CD14-positive monocyte (primary cell): ENCODE measurements around the gene ARHGEF37. TPM values are rescaled to one million over a fixed set of nuclear protein-coding genes. Genes with fewer than 3 reads are reported as not detected.
"Not testable (repeated sequence)": the region's sequence is repeated elsewhere in the genome, so short reads cannot be mapped to it uniquely, and the experiment has no call there.

Experiments used
- DNase-seq, 3 donors: peaks; one replicate each; pipeline ENCODE4 v3.0.0-alpha.2; 2011 to 2022
- H2AFZ ChIP-seq: 2 replicates; pipeline ENCODE4 v1.6.0; 2012; ENCODE audit warnings: mild to moderate bottlenecking, low read depth, low read length, inconsistent platforms; ENCODE audit not compliant: insufficient read depth, poor library complexity, severe bottlenecking
- H3K27ac ChIP-seq, 2 donors: 1 replicate in 1 of 2; 2 replicates in 1 of 2; pipeline ENCODE4 v1.5.1; 2012 to 2013; ENCODE audit warnings: low read length in 2 of 2, control low read depth in 1 of 2, inconsistent platforms in 1 of 2, low read depth in 1 of 2, mild to moderate bottlenecking in 1 of 2
- H3K27me3 ChIP-seq, 2 donors: one replicate each; pipeline versions ENCODE4 v1.6.0 to v1.6.1; 2011 to 2013; ENCODE audit warnings: low read length in 2 of 2; ENCODE audit not compliant: control insufficient read depth in 2 of 2, insufficient read depth in 2 of 2
- H3K36me3 ChIP-seq, 2 donors: replicated peaks in 1 of 2; 1 replicate in 1 of 2; 2 replicates in 1 of 2; pipeline versions ENCODE4 v1.5.1 to v1.6.1; 2012 to 2013; ENCODE audit warnings: low read length in 2 of 2, control low read depth in 1 of 2, inconsistent platforms in 1 of 2, mild to moderate bottlenecking in 1 of 2; ENCODE audit not compliant: insufficient read depth in 2 of 2, control insufficient read depth in 1 of 2
- H3K4me1 ChIP-seq, 2 donors: 1 replicate in 1 of 2; 2 replicates in 1 of 2; pipeline versions ENCODE4 v1.5.1 to v1.6.1; 2012 to 2013; ENCODE audit warnings: low read length in 2 of 2, control low read depth in 1 of 2, inconsistent platforms in 1 of 2, mild to moderate bottlenecking in 1 of 2, moderate library complexity in 1 of 2; ENCODE audit not compliant: insufficient read depth in 2 of 2, control insufficient read depth in 1 of 2
- H3K4me2 ChIP-seq: replicated peaks from 2 replicates; pipeline ENCODE3; 2012; ENCODE audit warnings: low read length, moderate library complexity, mild to moderate bottlenecking; ENCODE audit not compliant: poor library complexity, severe bottlenecking; ENCODE audit errors: extremely low read depth
- H3K4me3 ChIP-seq, 3 experiments: fragments of 200-600 bp in 1 of 3; sonication (generic) in 1 of 3; replicated peaks in 1 of 3; 1 replicate in 2 of 3; 2 replicates in 1 of 3; pipeline ENCODE4 v1.5.1; 2011 to 2013; ENCODE audit warnings: low read length in 3 of 3, mild to moderate bottlenecking in 3 of 3, control low read depth in 2 of 3, low read depth in 2 of 3, inconsistent platforms in 1 of 3, moderate library complexity in 1 of 3
- H3K79me2 ChIP-seq: 2 replicates; pipeline ENCODE4 v1.6.0; 2012; ENCODE audit warnings: mild to moderate bottlenecking, control low read depth, inconsistent platforms, low read length, moderate library complexity; ENCODE audit not compliant: insufficient read depth
- H3K9ac ChIP-seq: 2 replicates; pipeline ENCODE4 v1.6.0; 2017; ENCODE audit warnings: low read length, mild to moderate bottlenecking; ENCODE audit not compliant: insufficient read depth, poor library complexity, severe bottlenecking
- H3K9me3 ChIP-seq, 2 donors: replicated peaks in 1 of 2; 1 replicate in 1 of 2; 2 replicates in 1 of 2; pipeline versions ENCODE4 v1.5.1 to v1.6.1; 2012 to 2013; ENCODE audit warnings: low read length in 2 of 2, control low read depth in 1 of 2; ENCODE audit not compliant: control insufficient read depth in 1 of 2, insufficient read depth in 1 of 2
- H4K20me1 ChIP-seq: 2 replicates; pipeline ENCODE4 v1.6.0; 2012; ENCODE audit warnings: mild to moderate bottlenecking, low read length, control low read depth, moderate library complexity; ENCODE audit not compliant: insufficient read depth
- H3K27ac Mint-ChIP-seq, 7 donors: one replicate each; pipeline ENCODE4 v1.8.0; 2020; ENCODE audit warnings: mild to moderate bottlenecking in 7 of 7, mixed read lengths in 7 of 7, moderate library complexity in 6 of 7, inconsistent platforms in 2 of 7
- H3K27me3 Mint-ChIP-seq, 3 donors: one replicate each; pipeline ENCODE4 v1.8.0; 2021 to 2022; ENCODE audit warnings: low read depth in 3 of 3, mild to moderate bottlenecking in 3 of 3, mixed read lengths in 3 of 3, moderate library complexity in 3 of 3, inconsistent platforms in 1 of 3
- H3K36me3 Mint-ChIP-seq, 2 donors: one replicate each; pipeline ENCODE4 v1.8.0; 2020; ENCODE audit warnings: mixed read lengths in 2 of 2, inconsistent platforms in 1 of 2, mild to moderate bottlenecking in 1 of 2
- H3K4me1 Mint-ChIP-seq: one replicate; pipeline ENCODE4 v1.8.0; 2020; ENCODE audit warnings: mild to moderate bottlenecking, mixed read lengths
- H3K4me3 Mint-ChIP-seq, 2 donors: one replicate each; pipeline ENCODE4 v1.8.0; 2020; ENCODE audit warnings: mild to moderate bottlenecking in 2 of 2, mixed read lengths in 2 of 2, moderate library complexity in 1 of 2
- H3K9me3 Mint-ChIP-seq, 7 donors: one replicate each; pipeline ENCODE4 v1.8.0; 2020 to 2022; ENCODE audit warnings: mixed read lengths in 7 of 7, mild to moderate bottlenecking in 6 of 7, moderate library complexity in 6 of 7, inconsistent platforms in 2 of 7
- WGBS: methylation state at CpG from one replicate; pipeline ENCODE4 v1.1.5; 2013; ENCODE audit warnings: missing lambda C conversion rate; ENCODE audit not compliant: insufficient coverage; 5-methylcytosine and 5-hydroxymethylcytosine counted together
- intact Hi-C, 2 donors: fragments of 100-400 bp; cut with micrococcal nuclease; formaldehyde crosslinking; loops; one replicate each; pipeline versions ENCODE4 v1.15.0 to v1.15.1; 2023
- polyA plus RNA-seq, 3 donors: library from polyadenylated mRNA; depleted of rRNA in 1 of 3; unstranded in 2 of 3; stranded (reverse) in 1 of 3; fragments of 300-500 nt in 2 of 3; fragments of >200 nt in 1 of 3; fragmentation: Illumina TruSeq in 2 of 3; gene quantifications; 1 replicate in 2 of 3; 2 replicates in 1 of 3; pipeline ENCODE4 v1.2.3, GENCODE V29; 2012 to 2021
- TF ChIP-seq, protein P1 (sequence below): fragments of 200-600 bp; IDR thresholded peaks from one replicate; pipeline ENCODE4 v1.8.0; 2022; ENCODE audit warnings: antibody characterized with exemption, mild to moderate bottlenecking

Gene ARHGEF37
- polyA plus RNA-seq, 3 donors: not detected

DNA sequence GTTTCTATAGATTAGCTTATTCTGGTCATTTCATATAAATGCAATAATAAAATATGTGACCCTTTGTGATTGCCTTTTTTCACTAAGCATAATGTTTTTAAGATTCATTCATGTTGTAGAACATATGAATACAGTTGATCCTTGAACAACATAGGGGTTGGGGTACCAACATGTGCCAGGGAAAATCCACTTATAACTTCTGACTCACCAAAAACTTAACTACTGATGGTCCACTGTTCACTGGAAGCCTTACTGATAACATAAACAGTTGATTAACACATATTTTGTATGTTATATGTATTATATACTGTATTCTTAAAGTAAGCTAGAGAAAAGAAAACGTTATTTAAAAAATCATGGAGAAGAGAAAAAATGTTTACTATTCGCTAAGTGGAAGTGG, 12.1 kb downstream of the ARHGEF37 start:
- intact Hi-C loops: no loop called here
- no peak overlapping the region for H3K9ac ChIP-seq
- peaks cover 5% of the 10 kb centered on the region in 2 donors for H3K9me3 ChIP-seq
- H3K27me3 ChIP-seq: no peaks in the 10 kb centered on the region
- H2AFZ ChIP-seq: no peak overlapping the region
- H3K4me2 ChIP-seq: no peak overlapping the region
- 79% methylated on average over 2 of the region's 2 CpGs for WGBS
- Mint-ChIP-seq H3K4me3 (no peak overlapping the region), H3K27ac (no peak overlapping the region), H3K9me3 (peaks cover 1 to 5% (median 3%) of the 10 kb centered on the region in 7 donors), H3K27me3 (peaks cover 0 to 1% (median 0%) of the 10 kb centered on the region in 3 donors), H3K4me1 (peaks cover 2% of the 10 kb centered on the region), H3K36me3 (no peaks in the 10 kb centered on the region)
- no peak overlapping the region for H3K4me3 ChIP-seq
- TF ChIP-seq, protein P1, sequence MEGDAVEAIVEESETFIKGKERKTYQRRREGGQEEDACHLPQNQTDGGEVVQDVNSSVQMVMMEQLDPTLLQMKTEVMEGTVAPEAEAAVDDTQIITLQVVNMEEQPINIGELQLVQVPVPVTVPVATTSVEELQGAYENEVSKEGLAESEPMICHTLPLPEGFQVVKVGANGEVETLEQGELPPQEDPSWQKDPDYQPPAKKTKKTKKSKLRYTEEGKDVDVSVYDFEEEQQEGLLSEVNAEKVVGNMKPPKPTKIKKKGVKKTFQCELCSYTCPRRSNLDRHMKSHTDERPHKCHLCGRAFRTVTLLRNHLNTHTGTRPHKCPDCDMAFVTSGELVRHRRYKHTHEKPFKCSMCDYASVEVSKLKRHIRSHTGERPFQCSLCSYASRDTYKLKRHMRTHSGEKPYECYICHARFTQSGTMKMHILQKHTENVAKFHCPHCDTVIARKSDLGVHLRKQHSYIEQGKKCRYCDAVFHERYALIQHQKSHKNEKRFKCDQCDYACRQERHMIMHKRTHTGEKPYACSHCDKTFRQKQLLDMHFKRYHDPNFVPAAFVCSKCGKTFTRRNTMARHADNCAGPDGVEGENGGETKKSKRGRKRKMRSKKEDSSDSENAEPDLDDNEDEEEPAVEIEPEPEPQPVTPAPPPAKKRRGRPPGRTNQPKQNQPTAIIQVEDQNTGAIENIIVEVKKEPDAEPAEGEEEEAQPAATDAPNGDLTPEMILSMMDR: no peak
- H3K4me1 ChIP-seq: no peaks in the 10 kb centered on the region
- H3K27ac ChIP-seq: no peak overlapping the region
- no peaks in the 10 kb centered on the region for H3K36me3 ChIP-seq
- no peak for DNase-seq
- H3K79me2 ChIP-seq: no peaks in the 10 kb centered on the region
- no peaks in the 10 kb centered on the region for H4K20me1 ChIP-seq

DNA sequence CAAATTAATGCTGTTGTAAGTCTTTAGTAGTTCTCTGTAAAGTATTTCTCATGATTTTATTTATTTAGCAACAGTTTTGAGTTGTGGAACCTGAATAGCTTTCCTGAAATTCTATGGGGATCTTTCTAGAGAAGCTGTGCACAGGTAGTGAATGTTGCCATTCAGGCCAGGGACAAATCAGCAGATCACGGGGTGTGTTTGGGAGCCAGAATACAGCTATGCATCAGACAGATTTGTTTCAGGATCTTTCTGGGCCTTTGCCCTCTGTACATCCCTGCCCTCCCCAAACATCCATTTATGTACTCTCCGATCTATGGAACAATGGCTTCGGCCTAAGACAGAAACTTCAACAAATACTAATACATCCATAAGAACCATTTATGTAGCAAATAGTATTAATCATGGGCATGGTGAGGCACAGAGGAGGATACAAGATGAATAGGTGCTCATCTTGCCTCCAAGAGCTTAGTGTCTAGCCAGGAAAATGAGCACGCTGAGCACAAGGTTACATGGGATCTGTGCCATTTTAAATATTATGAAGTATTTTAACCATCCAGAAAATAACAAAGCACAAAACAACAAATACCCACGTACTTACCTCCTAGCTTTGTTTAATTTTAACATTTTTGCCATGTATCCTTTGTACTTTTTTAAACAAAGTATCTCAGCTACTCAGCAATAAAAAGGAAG, 13.1 kb downstream of the ARHGEF37 start:
- H3K36me3 ChIP-seq: no peaks in the 10 kb centered on the region
- no peak overlapping the region for H3K27ac Mint-ChIP-seq
- H3K27me3 ChIP-seq: no peaks in the 10 kb centered on the region
- no peak overlapping the region for H3K4me2 ChIP-seq
- intact Hi-C loops: no loop called here
- H3K27ac ChIP-seq: no peak overlapping the region
- peaks cover 2% of the 10 kb centered on the region for H3K4me1 Mint-ChIP-seq
- no peak overlapping the region for H3K4me3 Mint-ChIP-seq
- WGBS: no CpG with 5 or more reads among the region's 5 CpGs
- TF ChIP-seq, protein P1: no peak
- no peak for DNase-seq
- H2AFZ ChIP-seq: no peak overlapping the region
- no peak overlapping the region for H3K4me3 ChIP-seq
- H3K9me3 ChIP-seq: peaks cover 5% of the 10 kb centered on the region in 2 donors
- peaks cover 0 to 2% (median 0%) of the 10 kb centered on the region in 3 donors for H3K27me3 Mint-ChIP-seq
- no peak overlapping the region for H3K9ac ChIP-seq
- no peaks in the 10 kb centered on the region for H3K79me2 ChIP-seq
- H3K36me3 Mint-ChIP-seq: no peaks in the 10 kb centered on the region
- H3K9me3 Mint-ChIP-seq: peaks cover 2 to 6% (median 4%) of the 10 kb centered on the region in 7 donors
- no peaks in the 10 kb centered on the region for H3K4me1 ChIP-seq
- no peaks in the 10 kb centered on the region for H4K20me1 ChIP-seq

DNA sequence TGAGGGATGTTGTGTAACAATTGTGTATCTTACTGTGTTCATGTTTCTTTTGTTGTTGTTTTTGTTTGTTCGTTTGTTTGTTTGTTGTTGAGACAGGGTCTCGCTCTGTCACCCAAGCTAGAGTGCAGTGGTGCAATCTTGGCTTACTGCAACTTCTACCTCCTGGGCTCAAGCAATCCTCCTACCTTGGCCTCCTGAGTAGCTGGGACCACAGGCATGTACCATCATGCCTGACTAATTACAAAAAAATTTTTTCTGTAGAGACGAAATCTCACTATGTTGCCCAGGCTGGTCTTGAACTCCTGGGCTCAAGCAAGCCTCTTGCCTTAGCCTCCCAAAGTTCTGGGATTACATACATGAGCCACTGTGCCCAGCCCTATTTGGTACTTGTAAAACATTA, 13.8 kb downstream of the ARHGEF37 start:
- intact Hi-C loops, H3K36me3 Mint-ChIP-seq, H3K36me3 ChIP-seq, H3K27ac ChIP-seq, H3K9me3 ChIP-seq, H3K27me3 ChIP-seq, H3K27ac Mint-ChIP-seq, H2AFZ ChIP-seq, H3K27me3 Mint-ChIP-seq, H3K4me3 Mint-ChIP-seq, H3K4me3 ChIP-seq, H3K4me2 ChIP-seq, H3K9ac ChIP-seq, H4K20me1 ChIP-seq, DNase-seq, H3K4me1 Mint-ChIP-seq, H3K79me2 ChIP-seq, H3K4me1 ChIP-seq, H3K9me3 Mint-ChIP-seq: not testable (repeated sequence)
- 83% methylated on average over 1 of the region's 3 CpGs for WGBS
